Thymus (tissue), 11 donors: ENCODE measurements around the gene POU2F3. TPM values are rescaled to one million over a fixed set of nuclear protein-coding genes. Genes with fewer than 3 reads are reported as not detected.

ENCODE experiments used
- DNase-seq, 9 donors: peaks; one replicate each; pipeline ENCODE4 v3.0.0-alpha.2; 2013; ENCODE audit warnings: low spot score in 9 of 9, low read depth in 6 of 9, missing footprints in 1 of 9
- H3K27ac ChIP-seq, 2 donors: one replicate each; pipeline ENCODE4 v1.5.1; 2013; ENCODE audit warnings: control low read depth in 1 of 2, low read depth in 1 of 2, low read length in 1 of 2, mild to moderate bottlenecking in 1 of 2, moderate library complexity in 1 of 2
- H3K27me3 ChIP-seq, 2 donors: one replicate each; pipeline ENCODE4 v1.5.1; 2013; ENCODE audit warnings: low read length in 1 of 2; ENCODE audit not compliant: control insufficient read depth in 2 of 2, insufficient read depth in 1 of 2
- H3K36me3 ChIP-seq, 2 donors: one replicate each; pipeline ENCODE4 v1.5.1; 2013; ENCODE audit warnings: low read length in 1 of 2, mild to moderate bottlenecking in 1 of 2, moderate library complexity in 1 of 2; ENCODE audit not compliant: control insufficient read depth in 2 of 2, insufficient read depth in 2 of 2
- H3K4me1 ChIP-seq, 2 donors: one replicate each; pipeline ENCODE4 v1.5.1; 2013; ENCODE audit warnings: low read length in 2 of 2; ENCODE audit not compliant: control insufficient read depth in 2 of 2, insufficient read depth in 2 of 2
- H3K4me3 ChIP-seq, 2 donors: one replicate each; pipeline ENCODE4 v1.5.1; 2013; ENCODE audit warnings: low read length in 2 of 2, control low read depth in 1 of 2, mild to moderate bottlenecking in 1 of 2
- H3K9me3 ChIP-seq, 2 donors: one replicate each; pipeline ENCODE4 v1.5.1; 2013; ENCODE audit warnings: low read length in 1 of 2, mild to moderate bottlenecking in 1 of 2; ENCODE audit not compliant: control insufficient read depth in 2 of 2, insufficient read depth in 1 of 2
- WGBS: extraction: QIAGEN DNeasy Blood & Tissue Kit; methylation state at CpG from one replicate; pipeline ENCODE4 v1.1.7; 2013; 5-methylcytosine and 5-hydroxymethylcytosine counted together
- polyA plus RNA-seq: library from polyadenylated mRNA; stranded (reverse); fragments of 200-250 nt; gene quantifications from one replicate; pipeline ENCODE4 v1.2.3, GENCODE V29; 2013
- total RNA-seq: library from RNA; stranded (reverse); fragments of 120-200 nt; gene quantifications from one replicate; pipeline ENCODE4 v1.2.4, GENCODE V29; 2013
- donor health status: healthy.

The POU2F3 gene
- total and polyA plus RNA-seq, 2 donors, result 0.19 to 2.0 TPM

DNA sequence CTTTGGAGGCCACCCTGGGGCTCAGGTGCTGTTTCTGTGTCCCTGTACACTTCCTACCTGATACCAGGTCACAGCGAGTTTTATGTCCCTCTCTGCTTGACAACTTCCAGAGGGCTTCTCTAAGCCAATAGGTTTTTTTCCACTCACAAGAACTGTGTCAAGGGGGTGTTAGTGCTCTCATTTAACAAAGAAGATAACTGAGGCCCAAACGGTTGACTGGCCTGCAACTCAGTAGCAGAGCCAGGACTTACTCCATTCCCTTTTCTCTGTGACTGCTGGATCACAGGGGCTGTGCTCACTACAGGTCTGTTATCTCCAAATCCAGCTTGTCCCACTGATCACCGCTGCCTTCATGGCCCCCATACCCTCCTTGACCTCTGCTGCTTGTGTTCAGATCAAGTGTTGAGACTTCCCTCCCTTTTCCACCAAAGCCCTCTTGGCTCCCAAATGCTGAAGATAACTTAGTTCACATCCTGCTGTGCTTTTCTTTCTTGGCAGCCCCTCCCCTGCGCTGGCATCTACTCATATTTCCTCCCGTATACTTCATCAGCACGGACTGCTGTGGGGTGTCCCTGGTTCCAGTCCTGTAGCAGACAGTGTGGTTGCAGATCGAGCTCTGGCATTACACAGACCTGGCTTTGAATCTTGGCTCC, 41.3 kb downstream of the POU2F3 start:
- H3K4me3 ChIP-seq, result no peak overlapping the region
- peaks cover 0 to 3% of the 10 kb centered on the region in 2 donors for H3K27me3 ChIP-seq
- DNase-seq, result no peak
- WGBS, result 88% methylated on average over 7 of the region's 7 CpGs
- H3K9me3 ChIP-seq, result no peaks in the 10 kb centered on the region
- no peaks in the 10 kb centered on the region for H3K36me3 ChIP-seq
- H3K27ac ChIP-seq, result no peak overlapping the region
- H3K4me1 ChIP-seq, result no peaks in the 10 kb centered on the region

DNA sequence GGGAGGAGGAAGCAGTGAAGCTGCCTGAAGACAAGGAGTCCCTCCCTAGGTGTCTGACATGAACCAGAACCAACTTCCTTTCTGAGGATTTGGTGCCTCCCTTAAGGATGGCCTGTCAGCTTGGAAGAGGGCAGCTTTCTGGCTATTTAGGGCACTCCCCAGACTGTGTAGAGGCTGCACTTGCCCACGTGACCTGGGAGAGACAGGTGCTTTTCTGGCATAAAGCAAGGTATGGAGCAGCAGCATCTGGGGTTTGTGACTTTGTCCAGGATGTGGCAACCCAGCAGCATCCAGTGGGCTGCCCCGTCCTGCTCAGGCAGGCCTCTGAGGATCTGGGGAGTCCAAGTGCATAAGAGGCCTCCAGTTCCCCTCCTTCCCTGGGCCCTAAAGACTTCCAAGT, 43.2 kb downstream of the POU2F3 start:
- Histone ChIP-seq H3K27ac (no peak overlapping the region), H3K4me1 (no peaks in the 10 kb centered on the region), H3K27me3 (peaks cover 0 to 3% of the 10 kb centered on the region in 2 donors), H3K9me3 (no peaks in the 10 kb centered on the region), H3K36me3 (no peaks in the 10 kb centered on the region), H3K4me3 (no peak overlapping the region)
- DNase-seq, result no peak
- 77% methylated on average over 2 of the region's 2 CpGs for WGBS

DNA sequence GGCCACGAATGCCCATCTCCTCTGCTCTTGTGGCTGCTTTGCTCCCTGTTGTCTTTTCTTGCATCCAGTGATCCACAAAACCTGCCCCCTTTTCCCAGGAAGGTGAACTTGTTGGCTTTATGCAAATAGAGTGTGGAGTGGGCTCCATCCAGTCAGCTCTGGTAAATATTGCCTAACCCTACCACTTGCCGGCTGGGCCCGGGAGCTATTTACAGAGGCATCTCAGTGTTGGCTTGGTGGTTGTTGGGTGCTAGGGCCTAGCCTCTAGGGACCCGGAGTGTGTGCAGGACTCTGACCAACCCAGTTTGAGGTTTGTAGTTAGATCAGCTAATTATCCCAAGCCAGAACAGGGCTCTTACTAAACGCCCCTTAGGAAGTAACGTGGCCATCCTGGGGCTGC, 44.3 kb downstream of the POU2F3 start:
- no peaks in the 10 kb centered on the region for H3K9me3 ChIP-seq
- H3K27me3 ChIP-seq, result peaks cover 0 to 3% of the 10 kb centered on the region in 2 donors
- no peaks in the 10 kb centered on the region for H3K4me1 ChIP-seq
- H3K27ac ChIP-seq, result no peak overlapping the region
- 95% methylated on average over 6 of the region's 6 CpGs for WGBS
- no peak for DNase-seq
- no peak overlapping the region for H3K4me3 ChIP-seq
- H3K36me3 ChIP-seq, result no peaks in the 10 kb centered on the region

DNA sequence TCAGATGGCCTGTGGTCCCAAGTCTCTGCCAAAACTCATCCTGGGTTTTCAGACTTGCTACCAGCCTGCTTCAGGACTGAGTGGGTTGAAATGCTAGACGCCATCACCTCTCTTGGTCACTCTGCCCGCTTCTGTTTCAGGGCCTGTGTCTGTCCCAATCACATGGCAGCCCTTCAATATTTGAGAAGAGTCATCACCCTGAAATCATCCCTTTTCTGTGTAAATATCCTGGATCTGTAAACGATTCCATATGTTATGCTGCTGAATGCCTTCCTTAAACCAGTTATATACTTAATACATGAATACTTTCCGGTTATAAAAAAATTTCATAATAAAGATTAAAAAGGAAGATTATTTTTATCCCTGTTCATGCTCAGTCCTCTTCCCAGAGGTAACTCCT, 45.3 kb downstream of the POU2F3 start:
- DNase-seq, result no peak
- Histone ChIP-seq H3K4me1 (no peaks in the 10 kb centered on the region), H3K36me3 (no peaks in the 10 kb centered on the region), H3K27me3 (peaks cover 0 to 6% of the 10 kb centered on the region in 2 donors), H3K4me3 (no peak overlapping the region), H3K9me3 (no peaks in the 10 kb centered on the region), H3K27ac (no peak overlapping the region)
- WGBS, result 97% methylated on average over 4 of the region's 4 CpGs

DNA sequence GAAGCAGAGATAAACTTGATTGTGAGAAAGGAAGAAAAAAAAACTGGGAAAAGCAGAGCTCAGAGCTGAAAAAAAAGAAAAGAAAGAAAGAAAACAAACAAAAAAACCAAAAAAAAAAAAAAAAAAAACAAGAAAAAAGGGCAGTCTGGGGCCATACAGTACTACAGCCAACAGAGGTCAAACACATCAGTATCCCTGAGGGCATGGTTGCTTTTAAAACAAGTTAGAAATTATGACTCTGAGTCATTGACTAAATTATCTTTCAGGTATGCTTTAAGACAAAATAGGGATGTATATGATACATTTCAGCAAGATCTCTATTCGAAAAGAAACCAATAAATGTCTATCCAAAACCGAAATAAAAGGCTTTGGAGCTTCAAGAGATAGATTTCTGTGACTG, 48.1 kb downstream of the POU2F3 start:
- H3K36me3 ChIP-seq, result no peaks in the 10 kb centered on the region
- no peaks in the 10 kb centered on the region for H3K9me3 ChIP-seq
- peaks cover 0 to 5% of the 10 kb centered on the region in 2 donors for H3K27me3 ChIP-seq
- H3K4me3 ChIP-seq, result no peak overlapping the region
- H3K27ac ChIP-seq, result no peak overlapping the region
- DNase-seq, result no peak
- WGBS, result 89% methylated on average over 2 of the region's 2 CpGs
- no peaks in the 10 kb centered on the region for H3K4me1 ChIP-seq

DNA sequence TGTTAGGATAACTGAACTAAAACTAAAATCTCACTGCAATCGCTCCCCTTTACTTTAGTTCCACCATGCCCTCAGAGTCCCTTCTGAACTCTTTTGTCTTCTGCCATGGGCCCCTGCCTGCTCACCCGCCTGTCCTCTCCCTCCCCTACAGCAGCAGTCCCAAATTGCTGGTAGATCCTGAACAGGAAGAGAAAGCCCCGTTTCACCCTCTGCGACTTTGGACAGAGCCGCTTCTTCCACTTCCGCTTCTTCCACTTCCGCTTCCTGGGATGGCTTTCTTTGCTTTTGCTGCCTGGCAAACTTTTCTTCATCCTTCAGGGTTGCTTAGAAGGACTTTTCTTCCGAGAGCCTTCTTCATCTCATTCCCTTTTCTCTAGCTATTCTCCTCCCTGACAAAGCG, 49.5 kb downstream of the POU2F3 start:
- DNase-seq, result no peak
- 69% methylated on average over 9 of the region's 9 CpGs for WGBS
- no peaks in the 10 kb centered on the region for H3K36me3 ChIP-seq
- no peak overlapping the region for H3K4me3 ChIP-seq
- peaks cover 0 to 5% of the 10 kb centered on the region in 2 donors for H3K27me3 ChIP-seq
- no peak overlapping the region for H3K27ac ChIP-seq
- no peaks in the 10 kb centered on the region for H3K9me3 ChIP-seq
- H3K4me1 ChIP-seq, result no peaks in the 10 kb centered on the region

DNA sequence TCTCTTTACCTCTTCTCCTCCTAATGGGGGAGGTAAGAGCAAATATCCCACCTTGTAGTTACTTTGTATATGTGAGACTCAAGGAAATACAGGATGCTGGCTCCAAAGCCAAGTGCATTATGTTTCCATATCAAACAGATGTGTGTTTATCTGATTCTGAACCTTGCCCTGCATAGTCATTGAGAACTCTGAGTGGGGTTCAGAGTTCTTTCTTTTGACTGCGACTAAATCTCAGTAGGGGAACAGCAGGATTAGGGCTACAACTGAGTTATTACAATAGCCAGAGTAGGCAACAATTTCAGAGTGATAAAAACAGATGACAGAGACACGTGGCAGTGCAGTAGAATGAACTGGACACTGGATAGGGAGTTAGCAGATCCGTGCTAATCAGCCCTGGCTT, 51.0 kb downstream of the POU2F3 start:
- 53% methylated on average over 3 of the region's 3 CpGs for WGBS
- H3K27ac ChIP-seq, result no peak overlapping the region
- no peak overlapping the region for H3K4me3 ChIP-seq
- no peaks in the 10 kb centered on the region for H3K4me1 ChIP-seq
- no peaks in the 10 kb centered on the region for H3K9me3 ChIP-seq
- no peaks in the 10 kb centered on the region for H3K36me3 ChIP-seq
- no peak for DNase-seq
- peaks cover 0 to 5% of the 10 kb centered on the region in 2 donors for H3K27me3 ChIP-seq

DNA sequence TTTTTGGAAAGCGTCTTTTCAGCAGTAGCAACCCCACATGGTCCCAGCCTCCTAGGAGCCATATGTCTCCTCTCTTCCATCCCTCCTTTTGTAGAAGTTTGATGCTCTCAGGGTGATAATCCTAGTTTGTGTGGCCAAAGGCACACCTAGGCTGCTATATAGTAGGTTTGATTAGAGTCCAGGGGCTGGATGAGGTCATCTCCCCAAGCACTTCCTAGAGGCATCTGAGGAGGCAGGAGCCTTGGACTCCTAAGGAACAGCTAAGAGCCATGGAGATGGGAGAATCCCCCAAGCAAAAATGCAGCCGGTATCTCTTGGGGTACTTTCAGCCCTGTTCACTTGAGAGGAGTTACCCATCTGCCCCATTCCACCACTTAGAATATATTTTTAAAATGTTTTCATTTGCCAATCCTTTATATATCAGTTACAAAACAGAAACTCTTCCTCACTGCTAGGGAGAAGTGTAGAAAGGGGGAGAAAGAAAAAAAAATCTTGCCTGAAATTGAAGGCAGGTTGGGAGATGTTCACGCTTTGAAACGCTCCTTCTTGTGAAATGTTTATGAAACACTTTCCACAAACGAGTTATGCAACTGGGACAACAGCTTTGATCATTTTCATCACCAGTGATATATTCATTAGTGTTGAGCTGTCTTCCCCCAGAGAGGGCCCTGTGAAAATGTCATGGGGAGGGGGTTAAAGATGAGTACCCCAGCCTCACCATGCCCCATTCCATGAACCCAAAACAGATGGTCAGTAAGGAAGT, 53.3 kb downstream of the POU2F3 start:
- peaks cover 0 to 5% of the 10 kb centered on the region in 2 donors for H3K27me3 ChIP-seq
- no peak overlapping the region for H3K4me3 ChIP-seq
- no peaks in the 10 kb centered on the region for H3K9me3 ChIP-seq
- 84% methylated on average over 5 of the region's 5 CpGs for WGBS
- no peak for DNase-seq
- H3K27ac ChIP-seq, result no peak overlapping the region
- H3K36me3 ChIP-seq, result no peaks in the 10 kb centered on the region
- H3K4me1 ChIP-seq, result no peaks in the 10 kb centered on the region

DNA sequence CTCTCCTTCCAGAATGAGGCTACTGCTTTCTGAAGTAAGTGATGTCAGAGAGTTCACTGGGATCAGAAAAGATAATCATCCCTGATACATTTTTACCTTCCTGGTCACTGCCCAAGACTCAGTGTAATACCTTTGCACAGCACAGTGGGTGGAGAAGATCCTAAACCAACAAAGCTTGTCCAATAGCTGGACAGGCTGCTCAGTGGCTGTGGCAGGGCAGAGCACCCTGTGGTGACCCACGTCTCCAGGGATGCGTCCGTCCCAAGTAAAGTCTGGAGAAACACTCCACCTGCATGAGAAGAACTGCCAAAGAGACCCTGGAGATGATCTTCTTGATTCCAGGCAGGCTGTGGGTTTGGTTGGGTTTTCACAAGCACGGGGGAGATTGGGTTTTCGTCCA, 54.2 kb downstream of the POU2F3 start:
- Histone ChIP-seq H3K27ac (no peak overlapping the region), H3K4me1 (no peaks in the 10 kb centered on the region), H3K36me3 (no peaks in the 10 kb centered on the region), H3K9me3 (no peaks in the 10 kb centered on the region), H3K27me3 (peaks cover 0 to 5% of the 10 kb centered on the region in 2 donors), H3K4me3 (no peak overlapping the region)
- 89% methylated on average over 5 of the region's 5 CpGs for WGBS
- DNase-seq, result no peak
